Stomach smooth muscle (tissue), 2 donors: Measurements from ENCODE around the gene ATAD1.
A peak's percentile ranks its signal among the peaks of the same experiment; 100 is the strongest.
"Not testable (repeated sequence)": the region's sequence is repeated elsewhere in the genome, so short reads cannot be mapped to it uniquely, and the experiment has no call there.

Source experiments
- H3K27ac ChIP-seq: one replicate; pipeline ENCODE4 v1.7.0; 2013; ENCODE audit warnings: mild to moderate bottlenecking, low read length, inconsistent platforms
- H3K27me3 ChIP-seq, 2 donors: one replicate each; pipeline ENCODE4 v1.7.0; 2013; ENCODE audit warnings: low read length in 2 of 2; ENCODE audit not compliant: insufficient read depth in 2 of 2, control insufficient read depth in 1 of 2
- H3K36me3 ChIP-seq, 2 donors: one replicate each; pipeline ENCODE4 v1.7.0; 2013; ENCODE audit warnings: low read length in 2 of 2; ENCODE audit not compliant: control insufficient read depth in 2 of 2, insufficient read depth in 2 of 2
- H3K4me1 ChIP-seq: one replicate; pipeline ENCODE4 v1.7.0; 2013; ENCODE audit warnings: low read length; ENCODE audit not compliant: control insufficient read depth, insufficient read depth
- H3K4me3 ChIP-seq, 2 donors: one replicate each; pipeline ENCODE4 v1.7.0; 2013; ENCODE audit warnings: low read length in 2 of 2
- H3K9ac ChIP-seq, 2 donors: one replicate each; pipeline ENCODE4 v1.7.0; 2013; ENCODE audit warnings: low read length in 2 of 2, mild to moderate bottlenecking in 1 of 2
- H3K9me3 ChIP-seq, 2 donors: one replicate each; pipeline ENCODE4 v1.7.0; 2013; ENCODE audit warnings: low read length in 2 of 2; ENCODE audit not compliant: control insufficient read depth in 2 of 2
- donor health status: healthy.
- donor health status: Pancreatic carcinoma.

ATAD1 gene

DNA sequence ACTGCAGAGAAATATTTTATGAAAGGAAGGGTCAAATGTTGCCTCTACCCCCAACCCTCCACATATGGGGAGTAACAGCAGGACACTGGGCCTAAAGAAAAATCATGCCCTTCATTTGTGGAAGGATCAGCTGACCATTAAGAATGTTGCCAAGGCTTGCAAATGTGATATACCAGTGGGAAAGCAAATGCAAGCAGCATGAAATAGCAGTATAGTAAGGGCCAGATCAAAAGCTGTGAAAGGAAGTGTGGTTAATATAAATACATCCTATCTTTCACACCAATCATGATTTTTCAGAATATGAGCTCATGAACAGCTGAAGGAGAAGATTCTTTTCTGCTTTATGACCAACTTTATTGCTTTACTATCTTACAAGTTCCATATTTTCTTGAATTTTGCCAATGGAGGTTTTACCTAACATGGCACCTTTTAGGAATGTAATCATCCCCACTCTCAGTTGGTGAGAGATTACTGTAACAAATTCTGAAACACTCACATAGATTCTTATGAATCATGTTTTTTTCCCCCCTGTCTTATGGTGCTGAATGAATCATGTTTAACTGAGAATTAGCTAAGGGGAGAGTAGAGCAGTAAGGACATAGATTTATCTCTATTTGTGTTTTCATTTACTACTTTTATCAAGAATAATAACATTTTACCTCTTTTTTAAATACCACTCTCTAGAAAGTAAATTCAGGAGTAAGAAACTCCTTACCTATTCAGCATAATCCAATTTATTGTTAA, 12.1 kb upstream of the ATAD1 start:
- no peaks in the 10 kb centered on the region for H3K9me3 ChIP-seq
- H3K4me1 ChIP-seq, result no peaks in the 10 kb centered on the region
- H3K27me3 ChIP-seq, result no peaks in the 10 kb centered on the region
- H3K4me3 ChIP-seq, result no peak overlapping the region
- H3K36me3 ChIP-seq, result no peaks in the 10 kb centered on the region
- no peak overlapping the region for H3K9ac ChIP-seq
- H3K27ac ChIP-seq, result no peak overlapping the region

- not testable (repeated sequence) for H3K27ac ChIP-seq, H3K36me3 ChIP-seq, H3K4me1 ChIP-seq, H3K9me3 ChIP-seq, H3K9ac ChIP-seq, H3K27me3 ChIP-seq, H3K4me3 ChIP-seq
These were observed 11.0 kb upstream of the ATAD1 start for GRCh38 chr10:87829051-87829450.

- no peaks in the 10 kb centered on the region for H3K36me3 ChIP-seq
- H3K27me3 ChIP-seq, result no peaks in the 10 kb centered on the region
- no peaks in the 10 kb centered on the region for H3K9me3 ChIP-seq
- H3K4me3 ChIP-seq, result no peak overlapping the region
- no peak overlapping the region for H3K27ac ChIP-seq
- no peak overlapping the region for H3K9ac ChIP-seq
- H3K4me1 ChIP-seq, result no peaks in the 10 kb centered on the region
These were observed 9.7 kb upstream of the ATAD1 start for GRCh38 chr10:87827681-87828080.

- H3K4me1 ChIP-seq, result no peaks in the 10 kb centered on the region
- H3K4me3 ChIP-seq, result no peak overlapping the region
- H3K9me3 ChIP-seq, result no peaks in the 10 kb centered on the region
- no peak overlapping the region for H3K9ac ChIP-seq
- H3K27me3 ChIP-seq, result no peaks in the 10 kb centered on the region
- H3K27ac ChIP-seq, result no peak overlapping the region
- H3K36me3 ChIP-seq, result no peaks in the 10 kb centered on the region
These were observed 8.6 kb upstream of the ATAD1 start for GRCh38 chr10:87826653-87827052.

GRCh38 chr10:87819289-87819585, 1.2 kb upstream of the ATAD1 start:
- no peak overlapping the region for H3K27ac ChIP-seq
- H3K4me3 ChIP-seq, result no peak overlapping the region
- no peaks in the 10 kb centered on the region for H3K36me3 ChIP-seq
- H3K4me1 ChIP-seq, result peaks cover 6% of the 10 kb centered on the region
- no peaks in the 10 kb centered on the region for H3K27me3 ChIP-seq
- H3K9ac ChIP-seq, result no peak overlapping the region
- H3K9me3 ChIP-seq, result no peaks in the 10 kb centered on the region

DNA sequence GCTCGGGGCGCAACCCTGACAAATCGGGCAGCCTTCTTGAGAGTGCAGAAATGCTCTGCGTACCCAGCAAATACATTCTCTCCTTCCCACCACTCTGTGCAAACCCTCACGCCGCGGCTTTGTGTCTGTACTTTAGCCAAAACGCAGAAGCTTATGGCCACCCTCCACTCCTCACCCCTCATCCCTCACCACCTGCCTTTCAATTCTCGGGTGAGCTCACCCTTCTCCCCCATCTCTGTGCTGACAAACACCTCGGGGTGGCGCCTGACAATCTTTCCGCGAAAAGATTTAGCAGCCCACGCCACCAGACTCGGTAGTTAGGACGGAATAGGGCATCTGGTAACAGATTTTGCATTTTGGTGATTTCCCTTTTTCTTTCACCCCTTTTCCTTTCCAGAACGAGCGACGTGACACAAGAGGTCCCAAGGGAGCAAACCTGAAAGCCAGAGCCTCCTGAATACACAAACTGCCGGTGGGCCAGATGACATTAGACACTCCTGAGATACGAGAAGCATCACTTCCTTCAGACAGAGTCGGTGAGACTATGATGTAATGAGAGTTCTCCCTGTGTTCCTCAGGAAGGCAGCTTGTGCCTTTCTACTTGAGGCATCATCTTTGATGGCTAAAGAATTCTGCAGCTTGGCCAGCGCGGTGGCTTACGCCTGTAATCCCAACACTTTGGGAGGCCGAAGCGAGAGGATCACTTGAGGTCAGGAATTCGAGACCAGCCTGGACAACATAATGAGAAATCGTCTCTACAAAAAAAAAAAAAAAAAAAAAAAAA, 671 bp upstream of the ATAD1 start:
- no peak overlapping the region for H3K27ac ChIP-seq
- peak overlapping the region; percentile 86 to 89 for H3K9ac ChIP-seq
- H3K4me1 ChIP-seq, result peaks cover 6% of the 10 kb centered on the region
- H3K36me3 ChIP-seq, result no peaks in the 10 kb centered on the region
- H3K4me3 ChIP-seq, result peak overlapping the region; percentile 49 to 86
- H3K27me3 ChIP-seq, result no peaks in the 10 kb centered on the region
- no peaks in the 10 kb centered on the region for H3K9me3 ChIP-seq

DNA sequence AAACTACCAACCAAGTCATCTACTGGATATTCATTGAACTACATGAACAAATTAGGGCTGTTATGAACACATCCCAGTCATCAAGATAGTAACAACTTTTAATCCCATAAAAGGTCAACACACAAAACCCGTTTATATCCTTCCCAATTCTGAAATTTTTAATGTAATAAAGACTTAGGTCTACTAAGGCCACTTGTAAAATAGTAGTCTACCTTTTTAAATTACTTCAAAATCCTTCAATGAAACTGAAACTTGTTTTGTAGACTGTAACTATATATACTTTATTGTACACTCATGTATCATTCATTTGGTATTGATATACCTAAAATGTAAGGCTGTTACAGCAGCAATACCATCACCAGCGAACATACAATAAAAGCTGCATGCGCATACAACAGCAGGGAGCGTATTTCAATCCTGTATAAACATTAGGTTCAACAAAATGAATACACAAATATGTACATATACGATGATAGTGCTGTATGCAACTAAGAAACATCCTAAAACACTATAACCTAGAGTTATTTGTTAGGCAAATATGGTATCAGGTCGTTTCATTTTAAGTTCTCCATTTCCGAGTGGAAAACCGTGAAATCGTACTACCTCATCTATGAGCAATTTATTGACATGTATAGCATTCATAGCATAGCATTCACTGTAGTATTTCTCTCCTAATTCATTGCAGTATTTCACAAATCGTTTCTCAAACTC, 973 bp downstream of the ATAD1 start:
- Histone ChIP-seq H3K9me3 (no peaks in the 10 kb centered on the region), H3K27ac (peak overlapping the region; percentile 62), H3K9ac (peak overlapping the region; percentile 86 to 89), H3K4me1 (peaks cover 6% of the 10 kb centered on the region), H3K36me3 (peaks cover 0 to 3% of the 10 kb centered on the region in 2 donors), H3K27me3 (no peaks in the 10 kb centered on the region), H3K4me3 (peak overlapping the region; percentile 49 to 86)

DNA sequence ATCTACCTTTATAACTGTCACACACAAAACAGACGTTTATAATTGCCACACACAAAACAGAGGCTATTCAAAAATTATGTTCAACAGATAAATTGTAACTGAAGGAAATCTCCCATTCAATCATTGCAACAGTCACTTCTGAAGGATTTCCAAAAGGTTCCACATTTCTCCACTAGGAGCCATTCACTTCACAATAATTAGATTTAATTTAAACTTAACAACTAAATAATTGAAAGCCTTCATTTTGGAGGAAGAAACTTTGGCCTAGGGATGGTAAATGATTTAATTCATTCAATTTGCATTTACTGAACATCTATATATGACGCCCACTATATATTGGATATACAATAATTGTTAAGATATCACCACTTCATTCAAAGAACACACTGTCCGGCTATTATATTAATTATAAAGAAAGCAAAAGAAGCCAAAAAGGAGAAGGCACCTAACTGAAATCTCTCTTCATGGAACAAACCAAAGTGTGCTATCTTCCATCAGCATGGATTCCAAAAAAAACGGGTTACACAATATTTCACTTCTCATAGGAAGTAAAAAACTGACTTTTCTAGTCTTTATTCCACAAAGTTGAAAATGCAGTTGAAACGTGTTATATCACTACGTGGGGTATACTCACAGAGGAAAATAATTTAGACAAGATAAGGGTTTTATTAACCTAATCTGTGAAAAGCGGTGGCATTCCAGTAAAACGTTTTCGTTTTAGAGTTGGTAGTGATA, 1.7 kb downstream of the ATAD1 start:
- Histone ChIP-seq H3K9ac (no peak overlapping the region), H3K27ac (no peak overlapping the region), H3K4me3 (peak overlapping the region in 1 of 2 donors; percentile 49), H3K36me3 (peaks cover 0 to 6% of the 10 kb centered on the region in 2 donors), H3K27me3 (no peaks in the 10 kb centered on the region), H3K9me3 (no peaks in the 10 kb centered on the region), H3K4me1 (peaks cover 6% of the 10 kb centered on the region)

DNA sequence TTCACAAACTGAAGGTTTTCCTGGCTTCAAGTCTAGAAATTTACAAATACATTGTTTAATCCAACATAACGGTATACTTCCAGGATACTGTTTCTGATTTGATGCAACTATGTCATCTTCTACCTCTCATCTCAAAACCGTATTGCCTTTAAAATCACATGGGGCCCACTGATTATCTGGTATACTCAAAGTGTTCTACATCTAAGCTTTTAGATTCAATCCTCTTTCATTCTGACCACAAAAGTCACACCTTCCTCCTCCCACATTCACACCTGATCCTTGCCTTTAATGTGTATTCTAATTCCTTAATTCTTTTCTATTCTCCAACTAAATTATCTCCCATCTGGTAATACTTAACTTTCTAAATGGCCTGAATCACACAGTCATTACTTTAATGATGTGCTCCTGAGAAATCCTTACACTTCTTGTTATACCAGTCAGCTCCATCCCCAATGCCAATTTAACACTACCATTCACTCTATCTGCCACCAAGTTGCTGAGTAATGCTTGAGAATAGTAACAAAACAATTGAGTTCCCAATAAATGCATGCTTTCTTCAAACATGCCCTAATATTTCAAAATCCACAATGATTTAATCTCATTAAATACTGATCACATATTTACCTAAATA, 13.0 kb downstream of the ATAD1 start:
- Histone ChIP-seq H3K27ac (no peak overlapping the region), H3K9ac (no peak overlapping the region), H3K36me3 (peaks cover 0 to 2% of the 10 kb centered on the region in 2 donors), H3K9me3 (no peaks in the 10 kb centered on the region), H3K4me3 (no peak overlapping the region), H3K27me3 (no peaks in the 10 kb centered on the region), H3K4me1 (no peaks in the 10 kb centered on the region)

- Histone ChIP-seq H3K4me1 (no peaks in the 10 kb centered on the region), H3K4me3 (no peak overlapping the region), H3K27ac (no peak overlapping the region), H3K36me3 (peaks cover 0 to 2% of the 10 kb centered on the region in 2 donors), H3K27me3 (no peaks in the 10 kb centered on the region), H3K9ac (no peak overlapping the region), H3K9me3 (no peaks in the 10 kb centered on the region)
These were observed 14.2 kb downstream of the ATAD1 start for GRCh38 chr10:87803831-87804230.
